Stimulated activated CD4-positive, alpha-beta T cell treated with anti-CD3 and anti-CD28 coated beads, TNF-alpha, amount 100 ng/mL, for 24 hours (primary cell): ENCODE results near the gene ACAD8.

Source experiments
- DNase-seq, 3 experiments: peaks; one replicate each; pipeline ENCODE4 v3.0.0-alpha.2; 2020; ENCODE audit warnings: low read depth in 3 of 3

Gene ACAD8

GRCh38 chr11:134290646-134291045, 37.3 kb downstream of the ACAD8 start:
- no peak for DNase-seq

- DNase-seq = no peak
Observed at GRCh38 chr11:134291196-134291595, 37.8 kb downstream of the ACAD8 start.

GRCh38 chr11:134292661-134293060, 39.3 kb downstream of the ACAD8 start:
- DNase-seq = no peak

DNA sequence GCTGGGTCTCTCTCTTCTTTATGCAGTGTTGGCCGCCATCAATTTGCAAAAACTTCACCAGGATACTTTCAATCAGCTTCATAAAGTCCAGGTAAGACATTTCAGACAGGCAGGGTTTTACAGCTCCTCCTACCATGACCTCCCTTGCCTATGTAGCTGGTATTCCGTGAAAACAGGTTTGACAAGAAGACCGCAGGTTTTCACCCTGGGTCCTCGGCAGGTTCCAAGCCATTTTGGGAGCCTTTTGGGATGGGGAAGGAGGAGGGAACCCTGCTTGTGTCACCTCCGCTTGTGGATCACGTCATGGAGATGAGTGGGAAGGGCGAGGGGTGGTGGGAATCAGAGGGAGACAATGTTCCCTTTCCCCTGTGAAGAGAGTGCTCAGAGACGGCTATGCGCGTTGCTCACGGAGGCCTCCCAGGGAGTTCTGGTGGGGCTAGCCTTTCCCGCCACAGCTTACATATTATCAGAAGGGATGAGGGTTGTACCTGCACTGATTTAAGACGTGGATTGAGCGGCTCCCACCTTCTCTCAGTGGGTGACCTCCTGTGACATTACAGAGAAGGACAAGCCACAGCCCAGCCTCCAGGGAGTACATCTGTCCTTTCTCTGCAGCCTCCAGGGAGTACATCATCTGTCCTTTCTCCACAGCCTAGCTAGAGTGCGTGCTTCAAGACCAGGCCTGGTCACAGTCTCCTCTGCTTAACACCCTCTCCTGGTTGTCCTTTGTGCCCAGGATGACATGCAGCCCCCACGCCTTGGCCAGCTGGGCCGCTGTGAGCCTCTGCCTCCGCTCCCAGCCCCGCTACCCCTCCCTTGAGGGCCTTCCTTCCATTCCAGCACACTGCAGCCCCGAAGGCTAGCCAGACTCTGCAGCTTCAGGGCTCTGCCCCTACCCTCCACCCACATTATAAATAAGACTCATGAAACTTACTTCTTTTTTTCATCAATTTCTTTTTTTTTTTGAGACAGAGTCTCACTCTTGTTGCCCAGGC, 40.0 kb downstream of the ACAD8 start:
- DNase-seq = no peak

DNA sequence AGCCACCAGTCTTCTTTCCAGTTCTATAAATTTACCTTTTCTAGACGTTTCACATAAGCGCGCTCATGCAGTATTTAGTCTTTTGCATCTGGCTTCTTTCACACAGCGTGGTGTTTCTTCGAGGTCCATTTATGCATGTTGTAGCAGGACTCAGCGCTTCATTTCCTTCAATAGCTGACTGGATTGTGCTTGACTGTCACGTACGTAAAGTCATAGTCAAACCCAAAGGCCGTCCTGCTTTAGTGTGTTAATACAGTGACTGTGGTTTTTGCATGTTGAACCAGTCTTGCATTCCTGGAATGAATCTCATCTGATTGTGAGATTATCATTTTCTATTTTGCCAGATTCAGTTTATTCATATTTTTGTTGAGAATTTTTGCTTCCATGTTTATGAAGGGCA, 41.3 kb downstream of the ACAD8 start:
- no peak for DNase-seq

GRCh38 chr11:134312223-134312622, 58.9 kb downstream of the ACAD8 start:
- DNase-seq = no peak

DNA sequence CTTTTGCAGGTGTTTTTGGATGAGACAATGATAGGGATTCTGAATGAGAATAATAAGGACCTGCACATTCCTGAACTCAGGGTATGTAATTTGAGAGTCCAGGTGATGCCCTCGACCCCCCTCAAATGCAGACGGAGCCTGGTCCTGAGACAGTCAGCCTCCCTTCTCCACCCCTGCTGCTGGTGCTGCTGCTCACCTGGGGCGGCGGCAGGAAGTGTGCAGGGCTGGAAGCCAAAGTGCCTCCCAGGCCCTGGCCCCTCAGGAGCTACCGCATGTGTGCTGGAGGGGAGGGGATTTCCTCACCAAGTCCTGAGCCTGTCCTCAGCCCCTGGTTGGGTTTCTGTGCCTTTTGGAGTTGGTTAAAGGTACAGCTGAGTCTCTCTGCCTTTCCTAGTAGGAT, 59.4 kb downstream of the ACAD8 start:
- no peak for DNase-seq

DNA sequence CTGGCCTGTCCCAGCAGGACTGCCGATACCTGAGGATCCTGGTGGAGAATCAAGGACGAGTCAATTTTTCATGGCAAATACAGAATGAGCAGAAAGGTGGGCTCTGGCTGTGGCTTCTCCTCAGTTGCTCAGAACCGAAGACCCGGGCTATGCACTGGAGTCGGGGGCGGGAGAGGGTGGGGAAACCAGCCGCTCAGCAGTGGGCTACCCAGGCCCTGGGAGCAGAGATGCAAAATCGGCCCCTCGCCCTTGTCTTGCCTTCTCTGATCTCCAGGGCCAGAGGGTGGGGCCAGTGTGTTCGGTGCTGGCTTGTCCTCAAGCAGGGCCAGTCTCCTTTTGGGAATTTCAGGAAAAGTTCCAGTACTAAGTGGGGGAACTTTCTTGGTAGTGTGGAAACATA, 60.0 kb downstream of the ACAD8 start:
- no peak for DNase-seq

- DNase-seq = no peak
Observed at GRCh38 chr11:134313821-134314607, 60.6 kb downstream of the ACAD8 start.
